H9 (cell line): ENCODE results near the gene TM9SF1. TPM values are rescaled to one million over a fixed set of nuclear protein-coding genes. Genes with fewer than 3 reads are reported as not detected.

Experiments
- DNase-seq: peaks from one replicate; pipeline ENCODE4 v3.0.0-alpha.2; 2017
- H2AFZ ChIP-seq: one replicate; pipeline ENCODE4 v1.6.1; 2013; ENCODE audit warnings: mild to moderate bottlenecking, low read length, control low read depth, moderate library complexity
- H2AK5ac ChIP-seq: 2 replicates; pipeline ENCODE4 v1.6.1; 2013; ENCODE audit warnings: low read length, control low read depth, mixed read lengths; ENCODE audit not compliant: insufficient read length
- H2BK120ac ChIP-seq: one replicate; pipeline ENCODE4 v1.6.1; 2013; ENCODE audit warnings: low read depth, mild to moderate bottlenecking, low read length, control low read depth, inconsistent platforms; ENCODE audit not compliant: poor library complexity, severe bottlenecking
- H2BK12ac ChIP-seq: 2 replicates; pipeline ENCODE4 v1.6.1; 2013; ENCODE audit warnings: low read length, control low read depth, mixed read lengths, low read depth; ENCODE audit not compliant: insufficient read length
- H2BK15ac ChIP-seq: 2 replicates; pipeline ENCODE4 v1.6.1; 2013; ENCODE audit warnings: low read depth, low read length, control low read depth
- H2BK20ac ChIP-seq: one replicate; pipeline ENCODE4 v1.6.1; 2013; ENCODE audit warnings: low read depth, mild to moderate bottlenecking, low read length, control low read depth, inconsistent platforms; ENCODE audit not compliant: poor library complexity, severe bottlenecking
- H2BK5ac ChIP-seq: 2 replicates; pipeline ENCODE4 v1.6.1; 2013; ENCODE audit warnings: low read length, control low read depth, mixed read lengths; ENCODE audit not compliant: insufficient read length
- H3K14ac ChIP-seq: 2 replicates; pipeline ENCODE4 v1.6.1; 2013; ENCODE audit warnings: low read length, control low read depth; ENCODE audit not compliant: insufficient read depth
- H3K18ac ChIP-seq: 2 replicates; pipeline ENCODE4 v1.6.1; 2013; ENCODE audit warnings: low read depth, mild to moderate bottlenecking, mixed read lengths, low read length, control low read depth; ENCODE audit not compliant: insufficient read length
- H3K23ac ChIP-seq: 2 replicates; pipeline ENCODE4 v1.6.1; 2013; ENCODE audit warnings: low read length, control low read depth, mixed read lengths, low read depth; ENCODE audit not compliant: insufficient read length
- H3K23me2 ChIP-seq: 2 replicates; pipeline ENCODE4 v1.6.1; 2013; ENCODE audit warnings: low read depth, mild to moderate bottlenecking, mixed read lengths, low read length, control low read depth; ENCODE audit not compliant: insufficient read length, poor library complexity, severe bottlenecking
- H3K27ac ChIP-seq: 2 replicates; pipeline ENCODE4 v1.5.1; 2013; ENCODE audit warnings: low read length, control low read depth, mixed read lengths, low read depth; ENCODE audit not compliant: insufficient read length
- H3K27me3 ChIP-seq: 2 replicates; pipeline ENCODE4 v1.6.1; 2013; ENCODE audit warnings: low read length, control low read depth, inconsistent platforms; ENCODE audit not compliant: insufficient read depth
- H3K4ac ChIP-seq: 2 replicates; pipeline ENCODE4 v1.6.1; 2013; ENCODE audit warnings: low read depth, mild to moderate bottlenecking, control low read depth, inconsistent platforms, low read length, moderate library complexity
- H3K4me1 ChIP-seq: 2 replicates; pipeline ENCODE4 v1.6.1; 2013; ENCODE audit warnings: low read length, control low read depth, inconsistent platforms; ENCODE audit not compliant: insufficient read depth
- H3K4me2 ChIP-seq: 2 replicates; pipeline ENCODE4 v1.6.1; 2013; ENCODE audit warnings: low read length, control low read depth, mixed read lengths; ENCODE audit not compliant: insufficient read length, insufficient read depth
- H3K56ac ChIP-seq: 2 replicates; pipeline ENCODE4 v1.6.1; 2013; ENCODE audit warnings: low read depth, mild to moderate bottlenecking, mixed read lengths, low read length, control low read depth; ENCODE audit not compliant: insufficient read length
- H3K79me1 ChIP-seq: 2 replicates; pipeline ENCODE4 v1.6.1; 2013; ENCODE audit warnings: low read depth, mild to moderate bottlenecking, moderate library complexity, low read length, control low read depth, inconsistent platforms; ENCODE audit not compliant: insufficient read depth, poor library complexity, severe bottlenecking
- H3K79me2 ChIP-seq: 2 replicates; pipeline ENCODE4 v1.6.1; 2013; ENCODE audit warnings: low read length, control low read depth, inconsistent platforms; ENCODE audit not compliant: insufficient read depth
- H3K9ac ChIP-seq: 2 replicates; pipeline ENCODE4 v1.6.1; 2013; ENCODE audit warnings: low read length, control low read depth, mixed read lengths; ENCODE audit not compliant: insufficient read length; ENCODE audit errors: extremely low read depth
- H3K9me3 ChIP-seq: one replicate; pipeline ENCODE4 v1.6.1; 2013; ENCODE audit warnings: low read depth, low read length, inconsistent platforms; ENCODE audit not compliant: control insufficient read depth
- H3T11ph ChIP-seq: one replicate; pipeline ENCODE4 v1.6.1; 2013; ENCODE audit warnings: mild to moderate bottlenecking, low read length, control low read depth, inconsistent platforms
- H4K20me1 ChIP-seq: one replicate; pipeline ENCODE4 v1.6.1; 2013; ENCODE audit not compliant: control insufficient read depth, insufficient read length, insufficient read depth
- H4K5ac ChIP-seq: 2 replicates; pipeline ENCODE4 v1.6.1; 2013; ENCODE audit warnings: low read depth, mild to moderate bottlenecking, mixed read lengths, low read length, control low read depth; ENCODE audit not compliant: insufficient read length
- H4K8ac ChIP-seq: replicated peaks from 2 replicates; pipeline ENCODE4 v1.6.1; 2013; ENCODE audit warnings: low read length, control low read depth, mixed read lengths, low read depth; ENCODE audit not compliant: insufficient read length
- H4K91ac ChIP-seq: 2 replicates; pipeline ENCODE4 v1.6.1; 2013; ENCODE audit warnings: low read depth, mild to moderate bottlenecking, moderate library complexity, mixed read lengths, low read length, control low read depth; ENCODE audit not compliant: insufficient read length
- H3K27ac Mint-ChIP-seq, 3 experiments: 2 replicates in 2 of 3; 3 replicates in 1 of 3; pipeline ENCODE4 v1.8.0; 2020 to 2021; ENCODE audit warnings: mixed read lengths in 3 of 3, mild to moderate bottlenecking in 1 of 3, moderate library complexity in 1 of 3
- H3K27me3 Mint-ChIP-seq: 2 replicates; pipeline ENCODE4 v1.8.0; 2021; ENCODE audit warnings: low read depth, mild to moderate bottlenecking, moderate library complexity, mixed read lengths
- H3K36me3 Mint-ChIP-seq, 3 experiments: 2 replicates in 2 of 3; 3 replicates in 1 of 3; pipeline ENCODE4 v1.8.0; 2020 to 2021; ENCODE audit warnings: low read depth in 3 of 3, mixed read lengths in 3 of 3; ENCODE audit not compliant: insufficient read depth in 1 of 3
- H3K4me1 Mint-ChIP-seq, 2 experiments: 2 replicates each; pipeline ENCODE4 v1.8.0; 2020; ENCODE audit warnings: mixed read lengths in 2 of 2
- H3K4me3 Mint-ChIP-seq, 2 experiments: 2 replicates in 1 of 2; 3 replicates in 1 of 2; pipeline ENCODE4 v1.8.0; 2020 to 2021; ENCODE audit warnings: mild to moderate bottlenecking in 2 of 2, mixed read lengths in 2 of 2, moderate library complexity in 1 of 2
- H3K9me3 Mint-ChIP-seq, 2 experiments: 2 replicates in 1 of 2; 3 replicates in 1 of 2; pipeline ENCODE4 v1.8.0; 2020; ENCODE audit warnings: mild to moderate bottlenecking in 2 of 2, mixed read lengths in 2 of 2, moderate library complexity in 1 of 2
- WGBS: extraction: QIAGEN DNeasy Blood & Tissue Kit; methylation state at CpG from one replicate; pipeline ENCODE4 v1.1.7; 2013; ENCODE audit warnings: missing lambda C conversion rate, low lambda C conversion rate, mixed read lengths; ENCODE audit not compliant: insufficient read length; ENCODE audit errors: extremely low coverage; 5-methylcytosine and 5-hydroxymethylcytosine counted together
- total RNA-seq: library from RNA; stranded (reverse); gene quantifications from 2 replicates; pipeline ENCODE4 v1.2.1, GENCODE V29; 2021
- TF ChIP-seq, protein P1 (sequence below): fragments of 200-600 bp; sonication (generic); conservative IDR thresholded peaks from 3 replicates; pipeline ENCODE4 v1.8.0; 2021; ENCODE audit warnings: antibody characterized with exemption, mild to moderate bottlenecking

TM9SF1 gene
- total RNA-seq, 1 experiment from 2014 or later: 31.6 TPM

GRCh38 chr14:24155100-24155499 is 40.1 kb downstream of the TM9SF1 start:
- H2AFZ ChIP-seq: no peak overlapping the region
- no peaks in the 10 kb centered on the region for H4K20me1 ChIP-seq
- H3K9me3 ChIP-seq: no peaks in the 10 kb centered on the region
- no peak overlapping the region for H3K23ac ChIP-seq
- no peak overlapping the region for H3K4ac ChIP-seq
- no peak overlapping the region for H3K14ac ChIP-seq
- peaks cover 49 to 78% (median 65%) of the 10 kb centered on the region in 3 experiments for H3K36me3 Mint-ChIP-seq
- H3K4me1 Mint-ChIP-seq: no peaks in the 10 kb centered on the region
- no peaks in the 10 kb centered on the region for H3K79me2 ChIP-seq
- no peaks in the 10 kb centered on the region for H3K27me3 ChIP-seq
- no peak for DNase-seq
- no peaks in the 10 kb centered on the region for H3K4me1 ChIP-seq
- H3K23me2 ChIP-seq: no peaks in the 10 kb centered on the region
- WGBS: no CpG with 5 or more reads among the region's 10 CpGs
- H2BK5ac ChIP-seq: no peak overlapping the region
- H3K4me3 Mint-ChIP-seq: no peak overlapping the region
- TF ChIP-seq, protein P1, sequence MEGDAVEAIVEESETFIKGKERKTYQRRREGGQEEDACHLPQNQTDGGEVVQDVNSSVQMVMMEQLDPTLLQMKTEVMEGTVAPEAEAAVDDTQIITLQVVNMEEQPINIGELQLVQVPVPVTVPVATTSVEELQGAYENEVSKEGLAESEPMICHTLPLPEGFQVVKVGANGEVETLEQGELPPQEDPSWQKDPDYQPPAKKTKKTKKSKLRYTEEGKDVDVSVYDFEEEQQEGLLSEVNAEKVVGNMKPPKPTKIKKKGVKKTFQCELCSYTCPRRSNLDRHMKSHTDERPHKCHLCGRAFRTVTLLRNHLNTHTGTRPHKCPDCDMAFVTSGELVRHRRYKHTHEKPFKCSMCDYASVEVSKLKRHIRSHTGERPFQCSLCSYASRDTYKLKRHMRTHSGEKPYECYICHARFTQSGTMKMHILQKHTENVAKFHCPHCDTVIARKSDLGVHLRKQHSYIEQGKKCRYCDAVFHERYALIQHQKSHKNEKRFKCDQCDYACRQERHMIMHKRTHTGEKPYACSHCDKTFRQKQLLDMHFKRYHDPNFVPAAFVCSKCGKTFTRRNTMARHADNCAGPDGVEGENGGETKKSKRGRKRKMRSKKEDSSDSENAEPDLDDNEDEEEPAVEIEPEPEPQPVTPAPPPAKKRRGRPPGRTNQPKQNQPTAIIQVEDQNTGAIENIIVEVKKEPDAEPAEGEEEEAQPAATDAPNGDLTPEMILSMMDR: no peak
- no peaks in the 10 kb centered on the region for H3K79me1 ChIP-seq
- H3K27ac Mint-ChIP-seq: no peak overlapping the region
- H3K4me2 ChIP-seq: no peak overlapping the region
- no peak overlapping the region for H3K18ac ChIP-seq
- no peak overlapping the region for H3K27ac ChIP-seq
- no peak overlapping the region for H2AK5ac ChIP-seq
- H3K9ac ChIP-seq: no peak overlapping the region
- no peaks in the 10 kb centered on the region for H3K27me3 Mint-ChIP-seq
- no peak overlapping the region for H2BK20ac ChIP-seq
- no peak overlapping the region for H4K5ac ChIP-seq
- H3K9me3 Mint-ChIP-seq: no peaks in the 10 kb centered on the region
- H3K56ac ChIP-seq: no peak overlapping the region
- H3T11ph ChIP-seq: no peak overlapping the region
- H4K91ac ChIP-seq: no peak overlapping the region
- no peak overlapping the region for H2BK120ac ChIP-seq
- H2BK12ac ChIP-seq: no peak overlapping the region
- H4K8ac ChIP-seq: no peak overlapping the region
- no peak overlapping the region for H2BK15ac ChIP-seq
